GM21390 (cell line): ENCODE data around the gene OR11G2.
"Not testable (repeated sequence)": the region's sequence is repeated elsewhere in the genome, so short reads cannot be mapped to it uniquely, and the experiment has no call there.

Source experiments
- ATAC-seq: cut with Tn5 transposase; IDR thresholded peaks from one replicate; pipeline ENCODE4 v1.9.1; 2021; ENCODE audit not compliant: unreplicated experiment

The OR11G2 gene

DNA sequence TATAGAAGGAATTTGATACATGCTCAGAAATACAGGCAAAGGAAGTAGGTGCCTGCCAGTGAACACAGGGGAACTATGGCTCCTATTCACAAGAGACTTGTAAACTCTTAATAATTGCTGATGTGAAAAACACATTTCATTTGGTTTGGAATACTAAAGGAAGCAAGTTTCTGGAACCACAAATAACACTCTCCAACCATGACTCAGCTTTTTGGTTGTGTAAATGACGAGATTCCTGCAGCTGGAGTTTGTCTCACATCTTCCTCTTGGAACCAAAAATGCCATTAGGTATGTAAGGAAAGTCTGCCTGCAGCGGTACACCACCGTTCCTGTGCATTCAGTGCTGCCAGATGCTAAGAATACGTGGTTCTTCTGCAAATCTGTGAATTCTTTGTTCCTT lies 28.3 kb downstream of the OR11G2 start:
- no peak for ATAC-seq

DNA sequence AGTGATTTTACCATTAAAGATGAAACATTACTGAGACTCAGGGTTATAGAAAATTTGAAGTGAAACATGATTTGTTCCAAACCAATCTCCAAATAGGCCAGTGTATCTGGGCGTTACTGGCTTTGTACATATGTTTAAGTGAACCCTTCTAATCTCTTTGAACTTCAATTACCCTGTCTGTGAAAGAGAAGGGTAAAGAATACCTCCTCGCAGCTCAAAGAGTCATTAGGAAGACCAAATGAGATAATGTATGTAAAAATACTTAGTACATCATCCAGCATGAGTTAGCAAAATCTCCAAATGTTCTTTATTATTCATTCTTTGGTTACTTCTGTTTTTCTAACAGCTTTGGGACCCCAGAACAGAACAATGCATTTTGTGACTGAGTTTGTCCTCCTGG lies 32.7 kb downstream of the OR11G2 start, which contains the start of gene OR11H6:
Gene OR11H6 (plus strand): TSS at position 301 of the 400 bp plus-strand sequence. CDS start 0 bp downstream, at position 301.
- no peak for ATAC-seq

DNA sequence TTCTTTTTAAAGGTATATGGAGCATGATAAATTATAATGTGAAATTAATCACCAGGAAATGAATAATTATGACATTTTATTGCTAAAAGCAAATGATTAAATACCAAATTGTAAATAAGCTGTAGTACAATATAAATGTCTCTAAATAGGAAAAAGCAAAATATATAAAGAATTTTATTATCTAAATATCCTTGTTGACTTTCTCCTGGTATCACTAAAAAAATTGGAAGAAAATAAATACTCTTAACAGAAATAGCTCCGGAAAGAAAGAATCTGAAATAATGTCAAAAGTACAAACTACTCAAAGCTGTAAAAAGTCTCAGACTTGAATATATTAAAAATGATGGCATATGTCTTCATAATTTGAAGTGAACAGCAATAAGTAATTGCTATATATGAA lies 38.0 kb downstream of the OR11G2 start, which contains the start of gene OR11H7:
Gene OR11H7 (plus strand): TSS at position 301 of the 400 bp plus-strand sequence.
- no peak for ATAC-seq

DNA sequence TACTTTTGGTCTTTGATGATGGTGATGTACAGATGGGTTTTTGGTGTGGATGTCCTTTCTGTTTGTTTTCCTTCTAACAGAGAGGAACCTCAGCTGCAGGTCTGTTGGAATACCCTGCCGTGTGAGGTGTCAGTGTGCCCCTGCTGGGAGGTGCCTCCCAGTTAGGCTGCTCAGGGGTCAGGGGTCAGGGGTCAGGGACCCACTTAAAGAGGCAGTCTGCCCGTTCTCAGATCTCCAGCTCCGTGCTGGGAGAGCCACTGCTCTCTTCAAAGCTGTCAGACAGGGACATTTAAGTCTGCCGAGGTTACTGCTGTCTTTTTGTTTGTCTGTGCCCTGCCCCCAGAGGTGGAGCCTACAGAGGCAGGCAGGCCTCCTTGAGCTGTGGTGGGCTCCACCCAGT lies 44.7 kb downstream of the OR11G2 start:
- ATAC-seq: not testable (repeated sequence)

DNA sequence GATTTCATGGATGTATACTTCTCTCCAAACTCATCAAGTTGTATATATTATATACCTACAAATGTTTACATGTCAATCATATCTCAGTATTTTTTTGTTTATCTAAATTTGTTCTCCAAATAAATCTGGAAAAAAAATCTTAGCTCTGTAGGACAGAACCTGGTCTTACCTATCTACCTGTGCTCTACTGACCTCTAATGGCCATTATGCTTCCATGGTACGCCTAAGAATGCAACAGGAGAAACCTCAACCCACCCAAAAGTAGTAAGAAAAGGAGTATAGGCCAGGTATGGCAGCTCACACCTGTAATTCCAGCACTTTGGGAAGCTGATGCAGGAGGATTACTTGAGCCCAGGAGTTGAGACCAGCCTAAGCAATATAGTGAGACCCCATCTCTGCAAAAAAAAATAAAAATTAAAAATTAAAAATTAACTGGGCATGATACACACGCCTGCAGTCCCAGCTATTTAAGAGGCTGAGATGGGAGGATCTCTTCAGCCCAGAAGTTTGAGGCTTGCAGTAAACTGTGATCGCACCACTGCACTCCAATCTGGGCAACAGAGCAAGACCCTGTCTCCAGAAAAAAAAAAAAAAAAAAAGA lies 57.0 kb downstream of the OR11G2 start:
- no peak for ATAC-seq
